Gastrocnemius medialis (tissue), 4 donors: ENCODE results near the gene PARP1. TPM values are rescaled to one million over a fixed set of nuclear protein-coding genes. Genes with fewer than 3 reads are reported as not detected.

ENCODE experiments used
- ATAC-seq, 2 donors: fragments of 150-250 bp; one replicate each; pipeline ENCODE4 v1.9.1; 2016
- DNase-seq, 2 donors: peaks; one replicate each; pipeline ENCODE4 v3.0.0-alpha.2; 2019
- H3K27ac ChIP-seq, 4 donors: fragments of 200-600 bp; sonication (generic); 1 replicate in 1 of 4; 2 replicates in 3 of 4; pipeline ENCODE4 v1.5.1; 2016 to 2018; ENCODE audit warnings: mild to moderate bottlenecking in 2 of 4, moderate library complexity in 1 of 4
- H3K27me3 ChIP-seq, 3 donors: fragments of 200-600 bp; sonication (generic) in 2 of 3; 1 replicate in 1 of 3; 2 replicates in 2 of 3; pipeline versions ENCODE4 v1.5.1 to v1.6.0; 2016 to 2019; ENCODE audit warnings: mild to moderate bottlenecking in 1 of 3, moderate library complexity in 1 of 3
- H3K36me3 ChIP-seq, 2 donors: fragments of 200-600 bp; sonication (generic) in 1 of 2; one replicate each; pipeline ENCODE4 v1.5.1; 2017 to 2018
- H3K4me1 ChIP-seq, 2 donors: fragments of 200-600 bp; sonication (generic) in 1 of 2; one replicate each; pipeline ENCODE4 v1.5.1; 2016 to 2017; ENCODE audit warnings: mild to moderate bottlenecking in 2 of 2
- H3K4me3 ChIP-seq, 4 donors: fragments of 200-600 bp; sonication (generic) in 3 of 4; 1 replicate in 1 of 4; 2 replicates in 3 of 4; pipeline ENCODE4 v1.5.1; 2016 to 2019; ENCODE audit warnings: mild to moderate bottlenecking in 2 of 4
- H3K9me3 ChIP-seq, 3 donors: fragments of 200-600 bp; sonication (generic) in 2 of 3; 1 replicate in 1 of 3; 2 replicates in 2 of 3; pipeline ENCODE4 v1.5.1; 2016 to 2019
- CTCF ChIP-seq, 5 experiments: fragments of 450-650 bp in 3 of 5; fragments of 200-600 bp in 2 of 5; sonication (generic) in 2 of 5; IDR thresholded peaks in 4 of 5; conservative IDR thresholded peaks in 1 of 5; 1 replicate in 4 of 5; 2 replicates in 1 of 5; pipeline ENCODE4 v1.5.1; 2016 to 2019; ENCODE audit warnings: antibody characterized with exemption in 5 of 5, mild to moderate bottlenecking in 3 of 5, moderate library complexity in 3 of 5
- POLR2A ChIP-seq, 2 donors: fragments of 450-650 bp; IDR thresholded peaks; one replicate each; pipeline ENCODE4 v1.6.1; 2017; ENCODE audit warnings: antibody characterized with exemption in 2 of 2, mild to moderate bottlenecking in 2 of 2, moderate library complexity in 2 of 2
- in situ Hi-C, 4 donors: fragments of 200-750 bp; cut with MboI; loops; one replicate each; pipeline versions ENCODE4 v1.15.0 to v1.8.0; 2017; ENCODE audit warnings: low sequenced_read_pairs in 4 of 4
- intact Hi-C: fragments of 100-400 bp; cut with DNase I; formaldehyde crosslinking; loops from one replicate; pipeline ENCODE4 v1.15.1; 2023; ENCODE audit warnings: low total_unique reads
- total RNA-seq, 4 donors: library from RNA; depleted of rRNA; stranded (reverse); fragments of >200 nt; gene quantifications; one replicate each; pipeline versions ENCODE4 v1.1.0 to v1.2.3, GENCODE V29; 2016

Gene PARP1
- total RNA-seq, 4 donors from 2014 or later, result 63.8 to 117 (median 99.7) TPM

DNA sequence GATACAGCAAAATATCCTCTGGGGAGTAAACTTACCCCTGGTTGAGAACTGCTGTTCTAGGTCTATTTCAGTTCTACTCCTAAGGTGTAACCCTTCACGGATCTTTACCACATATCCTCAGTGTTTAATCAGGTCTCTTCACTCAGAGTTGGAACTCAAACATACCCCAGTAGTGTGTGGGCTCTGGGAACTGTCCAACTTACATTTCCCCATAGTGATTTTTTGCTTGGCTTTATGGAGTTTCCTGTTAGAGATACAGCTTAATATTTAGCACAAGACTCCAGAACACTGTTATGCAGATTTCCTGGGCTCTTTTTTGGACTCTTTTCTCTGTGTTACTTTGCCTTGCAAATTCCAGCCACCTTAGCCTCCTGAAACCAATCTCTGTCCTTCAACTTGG, 72.2 kb downstream of the PARP1 start:
- H3K4me3 ChIP-seq, result no peak overlapping the region
- intact Hi-C loops, result no loop called here
- H3K9me3 ChIP-seq, result no peaks in the 10 kb centered on the region
- no peak for DNase-seq
- no peaks in the 10 kb centered on the region for H3K36me3 ChIP-seq
- in situ Hi-C loops, result no loop called here
- no peak overlapping the region for H3K27ac ChIP-seq
- ATAC-seq, result no peak
- H3K4me1 ChIP-seq, result no peaks in the 10 kb centered on the region
- TF ChIP-seq CTCF (IDR thresholded peaks at IDR 0.05 in 4 of 5, conservative IDR thresholded peaks at IDR 0.05 in 1 of 5) (no peak), POLR2A (IDR thresholded peaks at IDR 0.05) (no peak)
- H3K27me3 ChIP-seq, result no peaks in the 10 kb centered on the region

DNA sequence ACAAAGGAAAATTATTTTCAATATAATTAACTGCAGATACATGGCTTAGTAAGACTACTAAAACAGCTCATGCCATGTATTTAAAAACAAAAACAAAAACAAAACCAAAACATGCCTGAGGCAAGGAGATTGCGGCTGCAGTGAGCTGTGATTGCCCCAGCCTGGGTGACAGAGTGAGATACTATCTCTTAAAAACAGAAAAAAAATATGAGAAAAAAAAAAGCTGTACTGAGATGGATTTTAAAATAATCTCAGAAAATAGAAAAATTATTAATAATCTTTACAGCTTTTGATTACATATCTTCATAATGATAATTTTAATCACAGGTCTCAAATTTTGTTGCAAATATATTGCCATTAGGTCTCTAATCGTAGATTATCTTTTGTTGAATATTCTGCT, 74.9 kb downstream of the PARP1 start:
- DNase-seq, result no peak
- in situ Hi-C loops (no loop called here), intact Hi-C loops (no loop called here)
- Histone ChIP-seq H3K36me3 (no peaks in the 10 kb centered on the region), H3K4me3 (no peak overlapping the region), H3K4me1 (no peaks in the 10 kb centered on the region), H3K27me3 (no peaks in the 10 kb centered on the region), H3K9me3 (no peaks in the 10 kb centered on the region), H3K27ac (no peak overlapping the region)
- no peak for ATAC-seq
- TF ChIP-seq POLR2A (IDR thresholded peaks at IDR 0.05) (no peak), CTCF (IDR thresholded peaks at IDR 0.05 in 4 of 5, conservative IDR thresholded peaks at IDR 0.05 in 1 of 5) (no peak)

DNA sequence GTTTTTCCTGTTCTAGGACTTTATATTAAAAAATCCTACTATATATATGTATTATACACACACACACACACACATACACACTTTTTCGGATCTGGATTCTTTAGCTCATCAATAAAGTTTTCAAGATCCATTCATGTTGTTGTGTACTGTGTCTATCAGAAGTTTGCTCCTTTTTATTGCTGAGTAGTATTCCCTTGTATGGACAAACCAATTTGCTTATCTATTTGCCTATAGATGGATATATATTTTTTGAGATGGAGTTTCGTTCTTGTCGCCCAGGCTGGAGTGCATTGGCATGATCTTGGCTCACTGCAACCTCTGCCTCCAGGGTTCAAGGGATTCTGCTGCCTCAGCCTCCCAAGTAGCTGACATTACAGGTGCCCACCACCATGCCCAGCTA, 78.7 kb downstream of the PARP1 start:
- ATAC-seq (no peak), DNase-seq (no peak)
- in situ Hi-C loops (no loop called here), intact Hi-C loops (no loop called here)
- Histone ChIP-seq H3K4me3 (no peak overlapping the region), H3K27ac (no peak overlapping the region), H3K4me1 (no peaks in the 10 kb centered on the region), H3K36me3 (no peaks in the 10 kb centered on the region), H3K27me3 (no peaks in the 10 kb centered on the region), H3K9me3 (no peaks in the 10 kb centered on the region)
- TF ChIP-seq POLR2A (IDR thresholded peaks at IDR 0.05), result no peak
- no peak for TF ChIP-seq CTCF (IDR thresholded peaks at IDR 0.05 in 4 of 5, conservative IDR thresholded peaks at IDR 0.05 in 1 of 5)

- Histone ChIP-seq H3K27me3 (no peaks in the 10 kb centered on the region), H3K27ac (no peak overlapping the region), H3K9me3 (no peaks in the 10 kb centered on the region), H3K36me3 (no peaks in the 10 kb centered on the region), H3K4me1 (no peaks in the 10 kb centered on the region), H3K4me3 (no peak overlapping the region)
- in situ Hi-C loops, result no loop called here
- DNase-seq (no peak), ATAC-seq (no peak)
- TF ChIP-seq POLR2A (IDR thresholded peaks at IDR 0.05) (no peak), CTCF (IDR thresholded peaks at IDR 0.05 in 4 of 5, conservative IDR thresholded peaks at IDR 0.05 in 1 of 5) (no peak)
- intact Hi-C loops, result no loop called here
Observed at GRCh38 chr1:226327761-226328162, 80.1 kb downstream of the PARP1 start.

DNA sequence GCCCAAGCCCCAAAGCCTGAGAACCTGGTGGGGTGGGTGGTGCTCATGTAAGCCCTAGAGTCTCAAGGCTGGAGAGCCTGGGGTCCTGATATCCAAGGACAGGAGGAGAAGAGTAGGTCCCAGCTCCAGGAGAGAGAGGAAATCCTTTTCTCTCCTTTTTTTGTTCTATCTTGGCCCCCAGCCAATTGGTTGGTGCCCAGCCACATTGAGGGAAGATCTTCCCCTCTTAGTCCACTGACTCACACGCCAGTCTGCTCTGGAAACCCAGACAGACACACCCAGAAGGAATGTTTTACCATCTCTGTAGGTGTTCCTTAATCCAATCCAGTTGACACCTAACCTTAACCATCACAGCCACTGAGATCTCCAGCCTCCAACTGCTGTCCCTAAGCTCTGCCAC, 82.7 kb downstream of the PARP1 start:
- no peaks in the 10 kb centered on the region for H3K9me3 ChIP-seq
- ATAC-seq, result no peak
- intact Hi-C loops (no loop called here), in situ Hi-C loops (no loop called here)
- no peak overlapping the region for H3K4me3 ChIP-seq
- TF ChIP-seq POLR2A (IDR thresholded peaks at IDR 0.05), result no peak
- TF ChIP-seq CTCF (IDR thresholded peaks at IDR 0.05 in 4 of 5, conservative IDR thresholded peaks at IDR 0.05 in 1 of 5), result no peak
- no peaks in the 10 kb centered on the region for H3K27me3 ChIP-seq
- no peaks in the 10 kb centered on the region for H3K4me1 ChIP-seq
- no peak overlapping the region for H3K27ac ChIP-seq
- DNase-seq, result no peak
- H3K36me3 ChIP-seq, result no peaks in the 10 kb centered on the region
